Stimulated activated CD4-positive, alpha-beta T cell treated with anti-CD3 and anti-CD28 coated beads, Interleukin-4, amount 100 ng/mL, for 24 hours (primary cell): ENCODE data around the gene HCK.
"Not testable (repeated sequence)": the region's sequence is repeated elsewhere in the genome, so short reads cannot be mapped to it uniquely, and the experiment has no call there.

ENCODE experiments used
- DNase-seq: peaks from one replicate; pipeline ENCODE4 v3.0.0-alpha.2; 2020

HCK gene

DNA sequence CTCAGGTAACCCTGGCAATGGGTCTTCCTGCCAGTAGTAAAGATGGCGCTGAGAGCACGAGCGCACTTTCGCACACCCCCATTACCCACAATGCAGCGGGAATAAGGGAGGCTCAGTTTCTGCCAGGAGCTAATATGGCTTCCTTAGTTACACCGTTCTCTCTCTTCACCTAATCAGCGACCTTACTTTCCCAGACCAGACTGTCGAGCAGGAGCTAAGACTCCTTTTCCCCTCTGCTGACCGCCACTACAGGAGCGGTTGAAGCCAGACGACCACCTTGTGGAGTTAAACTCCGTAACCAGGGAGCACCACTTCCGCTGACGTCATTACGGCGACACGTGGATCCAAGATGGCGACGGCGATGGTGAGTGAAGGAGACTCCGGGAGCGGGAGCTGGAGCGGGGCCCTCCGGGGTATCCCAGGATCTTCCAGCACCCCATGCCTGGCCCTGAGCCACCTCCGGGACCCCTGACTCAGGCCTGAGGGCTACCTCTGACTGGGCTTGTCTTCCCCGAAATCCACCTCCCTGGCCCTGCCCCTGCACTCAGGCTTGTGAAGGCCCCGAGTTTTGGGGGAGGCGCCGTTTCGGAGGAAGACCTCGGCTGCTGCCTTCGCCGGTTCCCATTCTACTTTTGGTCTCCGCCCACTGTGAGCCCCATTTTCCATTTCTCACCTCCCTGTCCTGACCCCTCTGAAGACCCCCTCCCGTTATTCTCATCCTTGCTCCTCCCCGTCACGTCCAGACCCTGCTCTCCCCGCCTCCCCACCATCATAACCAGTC, 57.5 kb downstream of the HCK start, which contains the start of gene TM9SF4:
Gene TM9SF4 (plus strand): TSS at position 323 of the 781 bp plus-strand sequence. CDS start 27 bp downstream, at position 350.
- DNase-seq: peak; percentile 93

DNA sequence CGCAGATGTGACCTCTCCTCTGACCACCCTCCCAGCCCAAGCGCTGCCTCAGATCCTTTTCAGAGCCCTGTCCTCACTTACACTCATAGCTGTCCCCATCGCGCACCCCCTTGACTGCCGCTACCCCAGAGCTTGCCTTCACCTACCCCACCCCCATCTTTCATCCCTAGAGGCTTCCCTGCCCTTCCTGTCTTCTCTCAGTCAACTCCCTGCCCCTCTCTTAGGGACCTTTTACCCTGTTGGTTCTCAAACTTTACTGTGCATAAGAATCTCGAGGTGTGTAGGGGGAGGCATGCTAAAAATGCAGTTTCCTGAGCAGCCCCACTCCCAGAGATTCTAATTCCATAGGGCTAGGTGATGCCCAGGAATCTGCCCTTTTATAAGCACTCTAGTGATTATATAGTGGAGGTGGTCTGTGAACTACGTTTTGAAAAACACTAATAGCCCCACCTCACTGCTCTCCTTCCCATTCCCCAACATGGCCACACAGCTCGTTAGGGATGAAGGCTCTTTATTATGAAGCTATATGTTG, 58.2 kb downstream of the HCK start:
- no peak for DNase-seq

DNA sequence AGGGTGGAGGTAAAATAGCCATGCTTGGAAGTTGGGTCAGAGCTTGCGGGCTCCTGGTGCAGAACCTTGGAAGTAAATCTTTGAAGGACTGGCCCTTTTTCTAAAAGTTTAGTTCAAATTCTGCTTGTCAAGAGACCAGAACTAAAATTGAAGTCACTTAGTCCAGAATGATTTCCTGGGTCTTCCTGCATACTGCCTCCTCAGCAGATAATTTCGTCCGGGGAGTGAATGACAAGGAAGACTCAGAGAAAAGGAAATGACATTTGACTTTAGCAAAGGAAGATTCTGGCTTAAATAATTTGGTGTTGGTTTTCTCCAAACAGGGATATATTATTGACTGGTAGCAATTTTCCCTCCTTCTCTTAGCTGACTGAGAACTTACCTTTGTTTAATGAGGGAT, 58.7 kb downstream of the HCK start:
- no peak for DNase-seq

DNA sequence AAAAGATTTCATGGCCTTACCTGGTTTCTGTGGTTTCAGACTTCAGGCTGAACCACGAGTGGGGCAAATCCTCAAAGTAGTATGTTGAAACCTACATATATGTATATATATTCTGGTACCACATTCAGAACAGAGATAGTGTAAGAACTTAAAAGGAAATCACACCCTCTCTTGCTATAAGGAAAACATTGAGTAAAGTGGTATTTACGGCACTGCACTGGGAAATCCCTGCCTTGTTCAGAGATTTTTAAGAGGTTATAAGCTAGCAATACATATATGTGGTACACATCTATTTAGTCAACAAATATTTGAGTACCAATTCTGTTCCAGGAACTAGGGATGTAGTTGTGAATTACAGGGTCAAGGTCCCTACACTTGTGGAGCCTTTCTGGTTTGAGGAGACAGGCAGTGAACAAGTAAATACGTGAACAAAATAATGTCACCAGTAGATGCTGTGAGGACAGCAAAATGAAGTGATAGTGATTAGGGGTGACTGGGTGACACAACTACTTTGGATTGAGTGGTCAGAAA, 59.2 kb downstream of the HCK start:
- no peak for DNase-seq

DNA sequence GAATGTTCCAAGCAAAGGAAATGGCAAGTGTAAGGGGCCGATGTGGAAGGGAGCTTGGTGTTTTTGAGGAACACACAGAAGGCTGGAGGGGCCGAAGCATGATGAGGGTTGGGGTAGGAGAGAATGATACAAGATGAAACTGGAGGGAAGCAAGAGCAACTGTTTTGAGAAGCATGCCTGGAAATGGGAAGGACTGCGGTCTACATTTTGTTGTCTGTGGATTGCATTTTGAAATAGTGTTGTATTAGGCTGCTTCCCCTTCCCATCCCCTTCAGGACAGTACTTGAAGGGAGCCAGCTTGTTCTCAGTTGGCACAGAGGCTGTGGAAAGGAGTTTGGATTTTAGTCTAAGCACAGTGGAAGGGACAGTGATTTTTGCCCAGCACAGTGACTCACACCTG, 59.7 kb downstream of the HCK start:
- no peak for DNase-seq

DNA sequence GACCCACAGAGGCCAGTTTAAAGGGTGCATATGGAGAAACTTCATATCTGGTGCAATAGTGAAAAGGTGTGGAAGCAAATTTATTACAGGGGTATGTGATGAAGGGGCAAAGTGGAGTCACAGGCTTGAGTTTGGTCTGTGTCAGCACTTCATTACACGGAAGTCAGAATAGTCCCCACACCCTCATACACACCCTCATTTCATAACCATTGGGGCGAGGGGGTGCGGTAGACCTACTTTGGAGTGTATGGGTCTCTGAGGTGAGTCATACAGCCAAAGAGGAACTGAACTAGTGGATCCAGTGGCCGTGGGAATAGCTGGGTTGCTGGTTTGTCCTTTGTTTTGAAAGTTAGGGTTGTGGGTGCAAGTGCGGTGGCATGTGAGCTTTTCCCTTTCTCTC, 60.8 kb downstream of the HCK start:
- DNase-seq: no peak

DNA sequence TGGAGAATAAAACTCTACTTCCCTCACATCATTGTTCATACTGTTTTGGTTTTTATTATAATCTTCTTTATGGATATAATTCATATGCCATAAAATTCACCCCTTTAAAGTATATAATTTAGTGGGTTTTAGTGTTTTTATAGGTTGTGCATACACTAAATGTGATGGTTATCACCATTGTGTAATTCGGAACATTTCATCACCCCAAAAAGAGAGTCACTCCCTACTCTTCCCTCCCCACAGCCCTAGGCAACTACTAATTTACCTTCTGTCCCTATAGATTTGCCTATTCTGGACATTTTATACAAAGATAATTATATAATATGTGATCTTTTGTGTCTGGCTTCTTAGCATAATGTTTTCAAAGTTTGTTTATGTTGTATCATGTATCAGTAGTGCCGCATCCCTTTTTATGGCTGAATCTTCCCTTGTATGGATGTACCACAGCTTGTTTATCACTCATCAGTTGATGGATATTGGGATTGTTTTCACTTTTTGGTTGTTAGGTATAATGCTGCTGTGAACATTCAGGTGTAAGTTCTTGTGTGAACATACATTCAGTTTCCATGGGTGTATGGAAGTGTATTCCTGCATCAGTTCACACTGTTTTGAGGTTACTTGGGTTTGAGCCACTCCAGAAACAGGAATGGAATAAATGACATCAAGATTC, 61.7 kb downstream of the HCK start:
- DNase-seq: no peak

DNA sequence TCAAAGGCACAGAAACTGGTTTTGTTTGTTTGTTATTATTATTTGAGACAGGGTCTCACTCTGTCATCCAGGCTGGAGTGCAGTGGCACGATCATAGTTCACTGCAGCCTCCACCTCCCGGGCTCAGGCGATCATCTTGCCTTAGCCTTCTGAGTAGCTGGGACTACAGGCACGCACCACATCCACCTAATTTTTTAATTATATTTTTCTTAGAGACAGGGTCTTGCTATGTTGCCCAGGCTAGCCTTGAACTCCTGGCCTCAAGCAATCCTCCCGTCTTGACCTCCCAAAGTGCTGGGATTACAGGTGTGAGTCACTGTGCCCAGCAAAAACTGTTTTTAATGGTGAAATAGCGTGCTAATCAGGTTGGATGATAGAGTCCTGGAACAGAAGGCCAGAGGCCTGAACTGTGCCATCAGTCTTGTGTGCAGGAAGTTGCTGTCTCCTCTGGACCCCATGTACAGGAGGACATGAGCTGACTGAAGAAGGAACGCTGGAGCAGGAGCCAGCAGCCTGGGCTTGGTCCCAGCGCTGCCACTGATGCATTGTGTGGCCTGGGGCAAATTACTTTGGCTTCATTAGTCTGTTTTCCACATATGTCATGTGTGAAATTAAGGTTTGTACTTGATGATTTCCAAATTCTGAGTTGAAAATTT, 62.4 kb downstream of the HCK start:
- DNase-seq: no peak

DNA sequence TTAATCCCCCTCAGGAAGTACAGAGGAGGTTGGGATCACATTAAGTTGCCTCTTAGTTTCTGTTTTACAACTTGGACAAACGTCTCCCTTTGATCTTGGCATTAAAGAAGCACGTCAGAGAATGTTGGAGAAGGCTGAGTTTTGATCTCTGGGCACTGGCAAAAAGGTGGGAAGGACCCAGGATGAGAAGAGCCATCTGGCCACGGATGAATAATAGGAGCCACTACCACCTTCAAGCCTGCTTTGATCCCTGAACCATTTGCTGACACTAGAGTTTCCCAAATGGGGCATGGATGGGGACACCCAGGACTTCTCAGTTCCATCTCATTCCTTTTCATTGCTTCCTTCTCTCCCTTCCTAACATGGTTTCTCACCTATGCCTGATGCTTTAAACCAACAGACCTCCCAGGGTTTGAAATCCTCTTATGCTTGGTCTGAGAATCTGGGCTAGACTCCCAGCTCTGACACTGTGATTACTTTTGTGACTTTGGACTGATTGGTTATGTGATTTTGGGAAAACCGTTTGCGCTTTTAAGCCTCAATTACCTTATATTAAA, 63.2 kb downstream of the HCK start:
- no peak for DNase-seq

DNA sequence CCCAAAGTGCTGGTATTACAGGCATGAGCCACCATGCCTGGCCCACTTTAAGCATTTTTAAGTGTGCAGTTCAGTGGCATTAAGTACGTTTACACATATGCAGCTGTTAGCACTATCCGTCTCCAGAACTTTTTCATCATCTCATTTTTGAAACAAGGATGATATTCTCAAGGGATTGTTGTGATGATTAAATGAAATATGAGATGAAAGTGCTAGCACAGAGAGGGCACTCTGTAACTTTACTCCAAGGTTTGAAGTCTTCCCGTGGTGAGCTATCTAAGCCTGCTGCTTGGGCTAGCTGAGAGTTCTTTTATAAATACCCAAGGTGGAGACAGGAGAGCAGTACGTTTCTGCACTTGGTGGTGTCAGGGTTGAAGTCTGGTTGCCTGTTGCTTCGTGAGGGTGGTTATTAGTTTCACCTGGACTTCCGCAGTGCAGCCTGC, 64.1 kb downstream of the HCK start:
- DNase-seq: no peak

DNA sequence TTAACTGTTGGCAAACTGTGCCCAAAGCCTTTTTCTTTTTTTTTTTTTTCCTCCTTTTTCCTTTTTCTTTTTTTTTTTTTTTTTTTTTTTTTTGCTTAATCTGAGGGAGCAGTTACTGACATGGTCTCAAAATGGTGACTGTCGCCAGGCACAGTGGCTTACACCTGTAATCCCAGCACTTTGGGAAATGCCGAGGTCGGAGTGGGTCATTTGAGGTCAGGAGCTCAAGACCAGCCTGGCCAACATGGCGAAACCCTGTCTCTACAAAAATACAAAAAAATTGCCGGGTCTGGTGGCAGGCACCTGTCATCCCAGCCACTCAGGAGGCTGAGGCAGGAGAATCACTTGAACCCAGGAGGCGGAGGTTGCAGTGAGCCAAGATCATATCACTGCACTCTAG, 64.8 kb downstream of the HCK start:
- DNase-seq: not testable (repeated sequence)

DNA sequence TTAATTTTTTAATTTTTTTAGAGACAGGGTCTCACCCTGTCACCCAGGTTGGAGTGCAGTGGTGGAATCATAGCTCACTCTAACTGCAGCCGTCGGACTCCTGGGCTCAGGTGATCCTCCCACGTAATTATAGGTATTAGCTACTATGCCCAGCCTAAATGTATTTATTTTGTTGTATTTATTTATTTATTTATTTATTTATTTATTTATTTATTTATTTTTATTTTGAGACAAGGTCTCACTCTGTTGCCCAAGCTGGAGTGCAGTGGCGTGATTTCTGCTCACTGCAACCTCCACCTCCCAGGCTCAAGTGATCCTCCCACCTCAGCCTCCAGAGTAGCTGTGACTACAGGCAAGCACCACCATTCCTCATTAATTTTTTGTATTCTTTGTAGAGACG, 66.4 kb downstream of the HCK start:
- DNase-seq: not testable (repeated sequence)

DNA sequence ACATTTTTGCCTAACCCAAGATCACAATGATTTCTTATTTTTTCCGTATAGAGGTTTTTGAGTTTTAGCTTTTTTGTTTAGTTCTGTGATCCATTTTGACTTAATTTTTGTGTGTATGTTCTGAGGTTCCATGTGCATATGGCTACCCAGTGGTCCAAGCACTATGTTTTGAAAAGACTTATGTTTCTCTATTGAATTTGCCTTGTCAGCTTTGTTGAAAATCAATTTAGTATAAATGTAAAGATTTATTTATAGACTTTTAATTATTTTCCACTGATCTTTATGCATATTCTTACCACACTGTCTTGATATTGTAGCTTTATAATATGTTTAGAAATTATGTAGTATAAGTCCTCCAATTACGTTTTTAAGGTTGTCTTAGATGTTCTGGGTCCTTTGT, 67.7 kb downstream of the HCK start:
- no peak for DNase-seq

DNA sequence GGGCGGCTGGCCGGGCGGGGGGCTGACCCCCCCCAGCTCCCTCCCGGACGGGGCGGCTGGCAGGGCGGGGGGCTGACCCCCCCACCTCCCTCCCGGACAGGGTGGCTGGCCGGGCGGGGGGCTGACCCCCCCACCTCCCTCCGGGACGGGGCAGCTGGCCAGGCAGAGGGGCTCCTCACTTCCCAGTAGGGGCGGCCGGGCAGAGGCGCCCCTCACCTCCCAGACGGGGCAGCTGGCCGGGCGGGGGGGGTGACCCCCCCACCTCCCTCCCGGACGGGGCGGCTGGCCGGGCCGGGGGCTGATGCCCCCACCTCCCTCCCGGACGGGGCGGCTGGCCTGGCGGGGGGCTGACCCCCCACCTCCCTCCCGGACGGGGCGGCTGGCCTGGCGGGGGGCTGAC, 69.9 kb downstream of the HCK start:
- DNase-seq: not testable (repeated sequence)

DNA sequence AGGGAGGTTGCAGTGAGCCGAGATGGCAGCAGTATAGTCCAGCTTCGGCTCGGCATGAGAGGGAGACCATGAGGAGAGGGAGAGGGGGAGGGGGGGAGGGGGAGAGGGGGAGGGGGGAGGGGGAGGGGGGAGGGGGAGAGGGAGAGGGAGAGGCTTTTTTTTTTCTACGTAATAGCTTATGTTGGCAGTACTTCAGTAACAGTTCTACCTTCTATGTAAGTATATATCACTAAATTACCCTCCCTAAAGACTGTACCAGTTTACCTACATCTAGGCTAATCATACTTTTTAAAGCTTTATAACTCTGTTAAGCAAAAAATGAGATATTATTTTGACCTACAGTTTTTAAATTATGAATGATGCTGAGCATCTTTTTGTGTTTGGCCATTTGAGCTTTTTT, 71.0 kb downstream of the HCK start:
- no peak for DNase-seq

DNA sequence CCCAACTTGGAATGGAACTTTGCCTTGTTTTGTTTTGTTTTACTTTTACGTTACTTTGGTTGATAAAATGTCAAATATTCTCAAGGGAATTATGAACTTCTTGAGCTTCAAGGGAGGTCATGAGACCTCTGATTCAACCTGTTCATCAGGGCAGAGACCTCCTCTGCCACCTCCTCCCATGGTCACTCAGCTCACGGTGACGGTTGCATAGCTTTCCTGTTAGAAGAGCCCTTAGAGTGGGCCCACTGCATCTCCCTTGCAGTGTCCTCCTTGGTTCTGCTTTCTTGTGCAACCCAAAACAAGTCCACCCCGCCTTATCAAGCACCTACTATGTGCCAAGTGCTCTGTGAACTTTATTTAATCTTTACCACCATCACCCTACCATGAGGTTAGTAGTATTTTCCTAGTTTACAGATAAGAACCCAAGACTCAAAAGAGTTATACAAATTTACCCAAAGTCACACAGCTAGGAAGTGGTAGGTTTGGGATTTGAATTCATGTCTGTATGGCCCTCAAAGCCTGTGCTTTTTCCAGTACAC, 72.9 kb downstream of the HCK start:
- no peak for DNase-seq

DNA sequence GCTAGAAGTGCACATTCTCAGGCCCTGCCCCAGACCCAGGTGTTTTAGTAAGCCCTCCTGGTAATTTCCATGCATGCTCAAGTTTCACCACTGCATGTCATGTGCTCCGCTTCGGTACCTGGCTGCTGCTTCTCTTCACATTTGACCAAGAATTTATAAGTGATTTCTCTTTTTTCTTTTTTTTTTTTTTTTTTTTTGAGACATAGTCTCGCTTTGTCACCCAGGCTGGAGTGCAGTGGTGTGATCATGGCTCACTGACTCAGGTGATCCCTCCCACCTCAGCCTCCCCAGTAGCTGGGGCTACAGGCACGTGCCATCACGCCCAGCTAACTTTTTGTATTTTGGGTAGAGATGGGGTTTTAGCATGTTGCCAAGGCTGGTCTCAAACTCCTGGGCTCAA, 73.5 kb downstream of the HCK start:
- no peak for DNase-seq

DNA sequence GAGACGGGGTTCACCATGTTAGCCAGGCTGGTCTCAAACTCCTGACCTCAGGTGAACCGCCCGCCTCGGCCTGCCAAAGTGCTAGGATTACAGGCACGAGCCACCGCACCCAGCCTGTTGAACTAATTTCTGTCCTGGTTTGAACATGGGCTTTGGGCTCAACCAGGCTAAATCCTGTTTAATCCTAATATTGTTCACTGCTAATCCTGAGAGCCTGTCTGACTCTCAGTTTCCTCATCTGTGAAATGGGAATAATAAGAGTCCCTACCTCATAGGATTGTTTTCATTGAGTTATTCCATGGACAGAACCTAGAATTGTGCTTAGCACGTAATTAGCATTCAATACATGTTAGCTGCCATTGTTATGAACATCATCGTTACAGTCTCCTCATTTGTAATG, 74.9 kb downstream of the HCK start:
- no peak for DNase-seq

DNA sequence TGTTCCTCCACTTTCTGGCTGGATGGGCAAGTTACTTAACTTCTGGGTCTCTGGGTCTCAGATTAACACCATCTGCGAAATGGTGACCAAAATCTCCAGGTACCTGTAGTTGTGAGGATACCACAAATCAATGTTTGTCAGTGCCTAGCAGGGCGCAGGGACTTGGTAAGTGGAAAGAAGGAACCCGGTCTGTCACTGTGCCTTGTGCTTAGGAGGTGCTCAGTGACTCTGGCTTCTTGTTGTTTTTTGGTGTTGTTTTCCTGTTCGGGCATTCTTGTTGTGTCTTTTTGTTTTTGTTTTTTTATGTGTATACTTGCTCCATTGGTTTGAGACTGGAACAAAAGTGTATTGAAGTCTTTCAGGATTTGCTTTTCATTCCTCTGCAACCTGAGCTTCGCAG, 75.3 kb downstream of the HCK start:
- no peak for DNase-seq

DNA sequence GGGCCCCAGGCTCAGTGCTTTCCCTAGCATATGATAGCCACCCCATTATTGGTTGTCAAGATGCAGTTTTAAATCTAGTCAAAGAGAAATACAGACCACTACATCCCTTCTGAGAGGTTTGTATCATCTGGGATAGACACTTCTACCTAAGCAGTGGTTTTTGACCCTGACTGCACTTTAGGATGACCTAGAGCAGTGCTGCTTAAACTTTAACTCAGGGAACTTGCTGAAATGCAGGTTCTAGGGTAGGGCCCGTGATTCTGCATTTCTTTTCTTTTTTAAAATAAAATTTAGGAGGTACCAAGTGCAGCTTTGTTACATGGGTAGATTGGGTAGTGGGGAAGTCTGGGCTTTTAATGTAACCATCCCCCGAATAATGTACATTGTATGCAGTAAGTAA, 76.1 kb downstream of the HCK start:
- DNase-seq: no peak

DNA sequence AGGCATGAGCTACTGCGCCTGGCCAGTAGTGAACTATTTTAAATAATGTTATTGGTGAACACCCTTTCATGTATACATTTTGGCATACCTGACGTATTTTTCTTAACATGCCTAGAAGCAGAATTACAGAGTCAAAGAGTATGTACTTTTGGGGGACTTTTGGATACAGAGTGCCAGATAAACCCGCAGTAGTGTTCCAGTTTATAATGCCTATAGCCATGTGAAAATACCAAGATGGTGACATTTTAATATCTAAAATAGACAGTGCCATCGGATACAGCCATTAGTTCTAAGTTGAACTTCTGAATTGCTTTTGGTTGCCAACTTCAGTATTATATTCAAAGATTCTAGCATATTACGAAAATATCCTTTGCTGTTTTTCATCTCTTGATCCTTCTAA, 77.8 kb downstream of the HCK start:
- DNase-seq: no peak

DNA sequence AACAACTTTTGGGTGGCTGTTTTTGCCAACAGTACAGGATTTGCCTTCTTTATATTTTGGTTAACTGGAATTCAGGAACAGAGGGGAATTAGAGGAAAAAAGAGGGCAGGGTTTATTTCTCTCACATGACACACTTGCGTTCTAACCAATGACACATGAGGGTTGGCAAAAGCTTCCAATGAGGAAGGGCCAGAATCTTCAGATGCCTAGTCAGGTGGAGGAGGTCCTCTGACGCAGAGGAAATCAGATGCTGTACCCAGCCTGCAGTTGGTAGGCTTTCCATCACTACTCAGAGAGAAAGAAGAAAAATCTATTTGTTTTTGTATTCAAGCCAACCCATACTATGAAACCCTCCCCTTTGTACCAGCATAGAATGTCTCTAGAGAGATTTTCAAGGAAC, 78.3 kb downstream of the HCK start:
- DNase-seq: no peak

DNA sequence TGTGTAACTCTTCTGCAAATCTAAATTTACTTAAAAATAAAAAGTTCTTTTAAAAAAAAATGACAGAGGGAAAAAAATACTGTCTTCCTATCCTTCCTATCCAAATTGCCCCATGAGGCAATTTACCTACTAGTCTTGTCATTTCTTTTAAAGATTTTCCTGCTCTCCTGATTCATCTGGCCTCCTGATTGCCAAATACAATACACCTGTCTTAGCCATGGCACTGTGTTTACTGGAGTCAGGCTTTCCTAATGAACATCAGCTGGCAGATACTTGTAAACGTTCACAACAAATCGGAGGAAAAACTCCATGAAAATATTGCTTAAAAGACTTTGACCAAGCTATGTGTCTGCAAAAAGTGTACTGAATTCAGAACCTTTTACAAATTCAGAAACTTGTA, 78.9 kb downstream of the HCK start:
- no peak for DNase-seq
